GM21526 (cell line): ENCODE results near the gene CLEC2L.

Experiments used
- ATAC-seq: cut with Tn5 transposase; IDR thresholded peaks from one replicate; pipeline ENCODE4 v1.9.1; 2021; ENCODE audit warnings: moderate library complexity; ENCODE audit not compliant: unreplicated experiment, low FRiP score

Gene CLEC2L

GRCh38 chr7:139521439-139521838, 2.0 kb upstream of the CLEC2L start:
- ATAC-seq, result no peak

DNA sequence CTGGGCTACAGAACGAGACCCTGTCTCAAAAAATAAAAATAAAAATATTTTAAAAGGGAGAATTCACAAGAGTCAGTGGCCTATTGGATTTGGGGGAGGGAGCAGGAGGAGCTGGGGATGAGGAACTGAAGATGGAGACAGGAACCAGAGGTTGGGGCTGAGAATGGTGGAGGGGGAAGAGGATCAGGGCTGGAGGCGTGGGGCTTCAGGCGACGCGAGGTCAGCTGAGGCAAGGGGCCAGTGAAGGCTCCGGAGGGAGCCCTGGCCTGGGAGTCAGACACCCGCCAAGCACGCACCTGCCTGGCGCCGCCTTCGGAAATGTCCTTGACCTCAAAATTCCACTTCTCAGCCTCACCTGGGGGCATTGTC, 671 bp upstream of the CLEC2L start:
- ATAC-seq, result no peak

DNA sequence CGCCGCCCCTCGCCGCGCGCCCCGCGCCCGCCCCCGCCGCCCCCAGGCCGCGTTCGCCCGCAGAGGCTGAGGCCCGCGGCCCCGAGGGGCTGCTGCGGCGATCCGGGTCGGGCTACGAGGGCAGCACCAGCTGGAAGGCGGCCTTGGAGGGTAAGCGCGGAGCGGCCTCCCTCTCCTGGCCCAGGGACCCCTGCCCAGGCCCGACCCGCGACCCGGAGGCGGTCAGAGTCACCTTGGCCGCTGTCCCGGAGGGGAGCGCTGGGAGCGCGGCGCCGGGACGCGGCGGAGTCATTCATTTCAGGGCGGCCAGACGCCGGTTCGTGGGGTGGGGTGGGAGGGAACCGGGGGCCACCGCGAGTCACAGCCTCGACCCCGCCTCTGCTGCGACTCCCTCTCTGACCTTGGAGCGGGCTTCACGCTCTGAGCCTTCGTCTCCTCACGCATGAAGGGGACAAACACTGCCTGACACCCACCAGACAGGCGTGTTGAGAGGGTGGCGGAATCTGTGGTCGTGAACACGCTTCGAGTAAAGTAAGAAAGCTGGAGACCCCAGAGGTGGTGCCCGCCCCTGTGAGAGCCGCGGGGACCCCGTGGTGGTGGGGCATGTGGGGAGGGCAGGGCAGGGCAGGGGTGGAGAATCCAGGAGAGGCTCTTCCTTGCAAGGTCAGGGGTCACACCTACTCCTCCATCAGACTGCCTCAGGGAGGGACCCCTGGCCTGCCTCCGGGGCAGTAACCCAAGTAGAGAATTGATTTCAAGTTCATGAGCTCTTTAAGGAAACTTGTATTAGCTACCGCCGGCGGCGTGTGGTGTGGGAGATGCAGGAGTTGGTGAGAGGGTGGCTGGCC, 707 bp downstream of the CLEC2L start:
- no peak for ATAC-seq

- ATAC-seq, result no peak
Measured at GRCh38 chr7:139525239-139525638, 1.8 kb downstream of the CLEC2L start.

GRCh38 chr7:139525750-139526149, 2.3 kb downstream of the CLEC2L start:
- no peak for ATAC-seq

GRCh38 chr7:139526578-139527544, 3.4 kb downstream of the CLEC2L start:
- ATAC-seq, result no peak

- no peak for ATAC-seq
Measured at GRCh38 chr7:139531094-139531493, 7.6 kb downstream of the CLEC2L start.

DNA sequence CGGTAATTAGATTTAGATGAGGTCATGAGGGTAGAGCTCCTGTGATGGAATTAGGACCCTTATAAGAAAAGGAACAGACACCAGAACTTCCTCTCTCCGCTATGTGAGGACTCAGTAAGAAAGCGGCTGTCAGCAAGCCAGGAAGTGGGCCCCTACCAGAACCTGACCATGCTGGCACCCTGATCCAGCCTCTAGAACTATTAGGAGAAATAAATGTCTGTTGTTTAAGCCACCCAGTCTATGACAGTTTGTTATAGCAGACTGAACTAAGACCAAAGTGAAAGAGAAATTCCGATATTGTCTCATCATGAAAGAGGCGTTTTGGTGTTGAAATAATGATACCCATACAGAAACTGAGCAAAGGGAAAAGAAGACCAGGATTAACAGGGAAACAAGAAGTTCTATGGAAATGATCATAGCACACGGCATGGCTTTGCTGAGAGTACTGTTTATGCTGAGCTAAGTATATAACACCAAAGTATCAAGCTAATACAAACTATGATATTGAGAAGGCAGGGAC, 9.2 kb downstream of the CLEC2L start:
- ATAC-seq, result no peak

DNA sequence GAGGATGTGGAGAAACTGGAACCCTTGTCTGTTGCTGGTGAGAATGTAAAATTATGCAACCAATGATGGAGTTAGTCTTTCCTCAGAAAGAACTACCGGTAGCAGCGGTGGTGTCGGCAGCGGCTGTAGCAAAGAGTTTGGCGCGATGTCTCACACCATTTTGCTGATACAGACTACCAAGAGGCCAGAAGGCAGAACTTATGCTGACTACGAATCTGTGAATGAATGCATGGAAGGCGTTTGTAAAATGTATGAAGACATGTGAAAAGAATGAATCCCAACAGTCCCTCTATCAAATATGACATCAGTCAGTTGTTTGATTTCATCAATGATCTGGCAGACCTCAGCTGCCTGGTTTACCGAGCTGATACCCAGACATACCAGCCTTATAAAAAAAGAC, 10.6 kb downstream of the CLEC2L start:
- ATAC-seq, result no peak

- ATAC-seq, result no peak
Measured at GRCh38 chr7:139534966-139535651, 11.6 kb downstream of the CLEC2L start.

- no peak for ATAC-seq
Measured at GRCh38 chr7:139536152-139536551, 12.7 kb downstream of the CLEC2L start.

DNA sequence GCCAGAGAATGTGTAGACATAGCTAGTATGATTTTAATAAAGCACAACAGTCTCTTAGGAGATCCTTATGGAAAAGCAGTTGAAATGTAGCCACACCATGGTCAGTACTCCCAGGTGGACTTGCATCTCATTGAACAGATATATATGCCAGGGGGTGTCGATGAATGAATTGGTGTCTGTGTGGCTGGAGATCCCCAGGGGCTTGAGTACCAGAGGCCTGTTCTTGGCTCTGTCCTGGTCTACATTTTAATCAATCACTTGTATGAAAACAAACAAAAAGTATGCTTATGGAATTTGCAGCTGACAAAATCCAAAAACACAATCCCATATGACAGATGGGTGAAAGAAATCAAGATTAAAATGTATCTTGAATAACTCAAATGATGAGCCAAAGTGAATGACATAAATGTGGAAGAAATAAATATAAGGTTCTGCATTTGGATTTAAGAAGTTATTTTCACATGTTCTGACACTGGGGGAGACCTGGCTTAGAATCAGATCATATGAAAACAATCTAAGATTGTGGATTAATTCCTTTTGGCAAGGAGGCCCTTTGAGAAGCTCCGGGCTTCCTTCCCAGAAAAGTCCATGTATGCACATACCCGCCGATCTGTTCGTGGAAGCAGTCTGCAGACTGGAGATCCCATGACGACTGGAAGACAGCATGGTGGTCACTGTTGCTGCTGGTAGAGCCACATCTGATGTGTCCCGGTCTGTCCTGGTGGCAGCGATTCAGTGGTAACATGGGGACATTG, 15.6 kb downstream of the CLEC2L start:
- ATAC-seq, result no peak

DNA sequence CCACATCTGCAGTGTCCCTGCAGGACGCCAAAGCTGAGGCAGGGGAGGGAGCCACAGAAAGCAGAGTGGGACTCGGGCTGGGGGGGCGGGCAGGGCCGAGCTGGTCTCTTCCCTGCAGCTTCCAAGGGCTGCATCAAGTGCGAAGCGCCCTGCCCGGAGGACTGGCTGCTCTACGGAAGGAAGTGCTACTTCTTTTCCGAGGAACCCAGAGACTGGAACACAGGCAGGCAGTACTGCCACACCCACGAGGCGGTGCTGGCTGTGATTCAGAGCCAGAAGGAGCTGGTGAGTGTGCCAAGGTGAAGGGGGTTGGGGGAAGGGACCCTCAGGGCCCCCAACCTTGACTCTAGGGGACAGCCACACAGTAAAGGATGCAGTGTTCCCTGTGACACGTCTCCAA, 16.7 kb downstream of the CLEC2L start:
- no peak for ATAC-seq

GRCh38 chr7:139541600-139542307, 18.3 kb downstream of the CLEC2L start:
- ATAC-seq, result no peak

GRCh38 chr7:139542308-139543151, 19.0 kb downstream of the CLEC2L start:
- ATAC-seq, result no peak

DNA sequence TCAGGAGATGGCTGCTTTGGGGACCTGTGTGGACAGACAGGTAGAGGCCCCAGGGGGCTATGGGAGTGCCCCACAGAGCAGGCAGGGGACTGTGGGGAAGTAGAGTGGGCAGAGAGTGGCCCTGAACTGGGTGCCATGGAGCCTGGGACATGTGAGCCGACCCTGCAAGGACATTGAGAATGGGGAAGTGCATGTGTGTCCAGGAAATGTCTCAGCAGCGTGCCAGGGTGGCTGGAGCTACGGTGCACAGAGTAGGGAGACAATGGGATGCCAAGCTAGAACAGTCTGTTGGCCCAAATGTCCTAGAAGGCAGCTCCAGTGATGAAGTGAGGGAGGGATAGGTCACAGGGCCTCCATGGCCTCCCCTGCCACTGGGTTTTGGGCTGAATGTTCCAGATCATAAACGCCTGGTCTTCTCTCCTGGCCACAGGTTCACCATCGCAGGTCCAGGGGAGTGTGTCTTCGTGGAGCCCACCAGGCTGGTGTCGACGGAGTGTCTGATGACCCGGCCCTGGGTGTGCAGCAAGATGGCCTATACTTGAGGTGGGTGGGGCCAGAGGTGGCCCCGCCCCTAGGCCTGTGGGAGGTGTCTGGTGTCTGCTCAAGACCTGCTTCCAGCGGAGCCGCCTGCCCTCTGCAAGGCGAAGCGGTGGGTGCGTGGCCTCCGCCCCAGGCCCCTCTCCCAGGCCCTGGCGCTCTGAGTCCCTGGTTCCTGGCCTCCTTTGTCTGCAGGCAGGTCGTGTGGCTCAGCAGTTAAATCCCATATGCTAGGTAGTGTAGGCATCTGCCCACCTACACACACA, 20.5 kb downstream of the CLEC2L start:
- no peak for ATAC-seq

DNA sequence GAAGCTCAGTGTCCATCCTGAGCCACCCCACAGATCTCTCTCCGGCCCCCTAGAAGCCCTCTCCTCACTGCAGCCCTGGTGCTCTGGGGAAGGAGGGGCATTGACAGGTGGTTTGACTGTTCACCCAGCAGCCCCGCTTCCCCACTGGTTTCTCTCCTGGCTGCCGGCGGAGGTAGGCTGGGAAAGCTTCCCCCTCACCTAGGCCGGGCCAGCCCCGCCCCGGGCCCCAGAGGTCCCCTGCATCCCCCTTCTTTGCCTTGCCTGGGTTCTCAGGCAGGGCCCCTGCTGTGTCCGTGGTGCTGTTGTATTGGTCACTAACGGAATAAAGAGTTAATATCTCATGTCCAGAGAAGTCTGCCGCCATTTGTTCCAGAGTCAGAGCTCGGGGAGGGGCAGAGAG, 21.2 kb downstream of the CLEC2L start:
- no peak for ATAC-seq
